GM23248 (cell line): ENCODE data around the gene PDCL3.

Experiments
- EZH2 ChIP-seq: fragments of 200-600 bp; sonication (generic); IDR thresholded peaks from 2 replicates; pipeline ENCODE4 v1.6.1; 2018; ENCODE audit warnings: antibody characterized with exemption, mild to moderate bottlenecking; ENCODE audit not compliant: insufficient read depth, poor library complexity, severe bottlenecking
- EZH2phosphoT487 ChIP-seq: fragments of 200-600 bp; sonication (generic); IDR thresholded peaks from 2 replicates; pipeline ENCODE4 v1.6.1; 2018; ENCODE audit warnings: antibody characterized with exemption, moderate library complexity, mild to moderate bottlenecking, low read depth; ENCODE audit not compliant: insufficient read depth

GRCh38 chr2:100541404-100541803, 21.4 kb upstream of the PDCL3 start:
- no peak for TF ChIP-seq EZH2
- TF ChIP-seq EZH2phosphoT487: no peak
